Activated CD8-positive, alpha-beta memory T cell treated with anti-CD3 and anti-CD28 coated beads, Interleukin-2, amount 10 ng/mL, durations not matched to agents 7 days and 5 days (primary cell): Measurements from ENCODE around the gene KIF16B. TPM values are rescaled to one million over a fixed set of nuclear protein-coding genes. Genes with fewer than 3 reads are reported as not detected.

ENCODE experiments used
- ATAC-seq: fragments of 150-1000 bp; cut with Tn5 transposase; one replicate; pipeline ENCODE4 v1.10.0; 2021; ENCODE audit warnings: moderate library complexity
- CTCF ChIA-PET: fragments of 350-600 bp; sonication (Branson Sonifier 250); formaldehyde crosslinking; loops from one replicate; lab custom pipeline; 2021; ENCODE audit warnings: antibody characterized with exemption; lab: Charles Lee
- DNase-seq: peaks from one replicate; pipeline ENCODE4 v3.0.0-alpha.2; 2020
- H3K27ac Mint-ChIP-seq: one replicate; pipeline ENCODE4 v1.8.0; 2021; ENCODE audit warnings: mild to moderate bottlenecking, mixed read lengths
- H3K27me3 Mint-ChIP-seq: one replicate; pipeline ENCODE4 v1.8.0; 2021; ENCODE audit warnings: mixed read lengths
- H3K36me3 Mint-ChIP-seq: one replicate; pipeline ENCODE4 v1.8.0; 2021; ENCODE audit warnings: mild to moderate bottlenecking, mixed read lengths
- H3K4me1 Mint-ChIP-seq: one replicate; pipeline ENCODE4 v1.8.0; 2021; ENCODE audit warnings: mixed read lengths
- H3K4me3 Mint-ChIP-seq: one replicate; pipeline ENCODE4 v1.8.0; 2021; ENCODE audit warnings: mild to moderate bottlenecking, moderate library complexity, mixed read lengths
- H3K9me3 Mint-ChIP-seq: one replicate; pipeline ENCODE4 v1.8.0; 2022; ENCODE audit warnings: low read depth, mixed read lengths
- total RNA-seq, 2 experiments: library from RNA; stranded (reverse); gene quantifications; one replicate each; pipeline ENCODE4 v1.2.3, GENCODE V29; 2021

The KIF16B gene
- total RNA-seq, 2 experiments from 2014 or later = 3.0 to 4.1 TPM

DNA sequence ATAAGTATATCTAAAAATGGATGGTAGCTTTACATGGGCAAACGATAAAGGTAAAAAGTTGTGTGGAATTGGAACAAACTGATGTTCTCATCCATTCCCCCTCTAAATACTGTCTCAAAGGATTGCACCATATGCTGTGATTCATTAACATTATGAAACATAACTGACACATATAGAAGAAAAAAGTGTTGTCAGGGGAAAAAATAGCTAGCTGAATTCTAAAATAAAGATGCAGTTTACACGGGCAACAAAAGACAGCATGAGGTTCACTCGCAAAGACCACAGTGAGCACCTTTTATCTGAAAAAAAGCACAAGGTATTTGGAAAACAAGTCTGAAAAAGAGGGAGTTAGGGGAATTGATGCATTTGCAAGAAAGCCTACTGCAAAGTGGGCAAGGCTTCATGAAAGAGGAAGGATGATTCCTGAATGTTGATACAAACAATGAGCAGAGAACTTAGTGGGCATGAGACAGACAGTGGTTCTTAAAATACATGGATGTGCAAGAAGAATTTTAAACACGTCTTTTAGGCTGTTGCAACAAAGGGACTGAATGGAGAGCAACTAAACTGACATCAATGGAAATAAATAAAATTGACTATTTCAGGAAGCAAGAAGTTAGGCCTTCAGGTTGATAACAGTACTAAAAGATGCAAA, 280.9 kb downstream of the KIF16B start:
- H3K27ac Mint-ChIP-seq = no peak overlapping the region
- no peaks in the 10 kb centered on the region for H3K4me1 Mint-ChIP-seq
- no peak for DNase-seq
- H3K36me3 Mint-ChIP-seq = no peaks in the 10 kb centered on the region
- no peaks in the 10 kb centered on the region for H3K9me3 Mint-ChIP-seq
- no peak overlapping the region for H3K4me3 Mint-ChIP-seq
- CTCF ChIA-PET = no interaction called here
- ATAC-seq = no peak
- H3K27me3 Mint-ChIP-seq = no peaks in the 10 kb centered on the region

DNA sequence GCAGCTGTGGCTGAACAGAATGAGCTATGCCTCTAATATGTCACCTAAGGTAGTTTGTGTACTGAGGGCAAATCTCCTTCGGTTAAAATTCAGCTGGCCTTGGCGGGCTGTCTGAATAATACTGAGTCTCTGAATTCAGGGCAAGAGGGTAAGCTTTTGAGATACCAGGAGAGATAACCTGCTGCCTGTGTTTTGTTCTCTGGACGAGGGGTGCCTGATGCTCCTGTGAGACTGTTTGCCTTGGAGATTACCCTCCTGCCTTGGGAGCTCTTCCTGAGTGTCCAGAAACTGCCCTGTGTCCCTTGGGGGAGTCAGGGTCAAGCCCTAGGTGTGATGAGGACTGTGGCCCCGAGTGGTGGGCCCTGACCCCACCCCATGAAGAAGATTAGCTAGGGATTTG, 282.9 kb downstream of the KIF16B start:
- ATAC-seq = no peak
- no peaks in the 10 kb centered on the region for H3K36me3 Mint-ChIP-seq
- H3K27me3 Mint-ChIP-seq = no peaks in the 10 kb centered on the region
- CTCF ChIA-PET = no interaction called here
- H3K9me3 Mint-ChIP-seq = no peaks in the 10 kb centered on the region
- no peak overlapping the region for H3K4me3 Mint-ChIP-seq
- no peak overlapping the region for H3K27ac Mint-ChIP-seq
- no peak for DNase-seq
- no peaks in the 10 kb centered on the region for H3K4me1 Mint-ChIP-seq

DNA sequence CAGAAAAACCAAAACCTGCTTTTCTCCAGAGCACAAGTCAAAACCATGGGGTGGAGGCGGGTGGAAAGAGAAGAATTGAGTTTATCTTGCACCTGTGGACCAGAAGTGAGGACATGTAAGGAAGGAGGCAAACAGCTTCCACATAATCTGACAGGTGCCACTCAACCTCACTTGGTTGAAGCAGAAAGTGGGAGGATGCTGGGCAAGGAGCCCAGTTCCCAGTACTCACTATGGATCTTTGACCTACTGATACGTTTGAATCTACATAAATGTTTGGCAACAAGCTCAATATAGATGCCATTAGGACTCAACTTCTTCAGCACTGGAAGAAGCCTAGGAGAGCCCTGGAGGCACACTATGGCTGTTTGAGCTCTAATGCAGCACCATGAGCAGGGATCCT, 285.5 kb downstream of the KIF16B start:
- ATAC-seq (no peak), DNase-seq (no peak)
- H3K36me3 Mint-ChIP-seq = no peaks in the 10 kb centered on the region
- CTCF ChIA-PET = no interaction called here
- H3K4me1 Mint-ChIP-seq = no peaks in the 10 kb centered on the region
- H3K27me3 Mint-ChIP-seq = no peaks in the 10 kb centered on the region
- no peak overlapping the region for H3K4me3 Mint-ChIP-seq
- H3K9me3 Mint-ChIP-seq = no peaks in the 10 kb centered on the region
- H3K27ac Mint-ChIP-seq = no peak overlapping the region

DNA sequence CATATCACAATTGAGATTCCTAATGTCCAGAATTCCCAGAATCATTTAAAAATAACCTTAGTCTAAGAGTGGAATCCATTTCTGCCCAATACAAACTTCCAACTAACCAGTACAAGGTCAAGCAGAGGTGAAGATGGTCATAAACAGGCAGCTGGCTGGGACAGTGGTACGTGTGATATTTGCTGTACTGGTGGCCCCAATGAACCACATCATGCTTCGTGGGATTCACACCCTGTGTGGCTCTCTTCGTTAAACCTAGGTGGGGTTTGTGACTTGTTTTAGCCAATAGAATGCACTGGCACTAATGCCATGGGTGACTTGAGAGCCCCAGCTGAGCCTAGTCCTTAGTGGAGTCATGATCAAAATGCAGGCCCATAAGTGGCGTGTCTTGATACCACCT, 286.6 kb downstream of the KIF16B start:
- Mint-ChIP-seq H3K27me3 (no peaks in the 10 kb centered on the region), H3K4me3 (no peak overlapping the region), H3K9me3 (no peaks in the 10 kb centered on the region), H3K4me1 (no peaks in the 10 kb centered on the region), H3K27ac (no peak overlapping the region), H3K36me3 (no peaks in the 10 kb centered on the region)
- CTCF ChIA-PET = no interaction called here
- ATAC-seq (no peak), DNase-seq (no peak)

DNA sequence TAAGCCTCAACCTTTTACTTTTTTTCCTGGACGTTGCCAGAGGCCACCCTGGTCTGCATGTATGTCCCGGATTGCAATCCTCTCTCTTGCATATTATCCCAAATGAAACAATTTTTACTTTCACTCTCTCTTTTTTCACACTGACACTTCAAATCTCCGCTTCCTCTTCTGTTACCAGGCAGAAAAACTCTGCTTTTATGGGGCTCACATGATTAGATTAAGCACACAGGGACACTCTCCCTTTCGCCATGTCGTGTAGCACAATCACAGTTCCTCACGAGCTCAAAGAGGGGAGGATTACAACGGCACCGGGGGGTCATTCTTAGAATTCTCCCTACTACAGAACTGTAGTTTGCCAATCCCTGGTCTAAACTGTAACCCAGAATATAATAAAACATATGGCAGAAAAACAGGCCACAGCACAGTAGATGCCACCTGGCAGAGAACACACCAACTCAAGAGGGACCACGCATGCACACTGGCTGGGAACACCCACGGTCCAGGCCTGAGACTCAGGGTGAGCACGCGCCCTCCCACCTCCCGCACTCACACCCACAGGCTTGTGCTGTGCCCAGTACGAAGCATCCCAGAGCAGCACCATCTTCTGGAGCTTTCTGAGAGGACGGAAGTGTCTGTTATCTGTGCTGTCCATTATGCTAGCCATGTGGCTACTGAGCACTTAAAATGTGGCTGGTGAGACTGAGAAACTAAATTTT, 288.7 kb downstream of the KIF16B start:
- CTCF ChIA-PET = no interaction called here
- no peaks in the 10 kb centered on the region for H3K9me3 Mint-ChIP-seq
- no peaks in the 10 kb centered on the region for H3K4me1 Mint-ChIP-seq
- no peak for ATAC-seq
- no peaks in the 10 kb centered on the region for H3K27me3 Mint-ChIP-seq
- H3K27ac Mint-ChIP-seq = no peak overlapping the region
- H3K4me3 Mint-ChIP-seq = no peak overlapping the region
- no peaks in the 10 kb centered on the region for H3K36me3 Mint-ChIP-seq
- DNase-seq = no peak

DNA sequence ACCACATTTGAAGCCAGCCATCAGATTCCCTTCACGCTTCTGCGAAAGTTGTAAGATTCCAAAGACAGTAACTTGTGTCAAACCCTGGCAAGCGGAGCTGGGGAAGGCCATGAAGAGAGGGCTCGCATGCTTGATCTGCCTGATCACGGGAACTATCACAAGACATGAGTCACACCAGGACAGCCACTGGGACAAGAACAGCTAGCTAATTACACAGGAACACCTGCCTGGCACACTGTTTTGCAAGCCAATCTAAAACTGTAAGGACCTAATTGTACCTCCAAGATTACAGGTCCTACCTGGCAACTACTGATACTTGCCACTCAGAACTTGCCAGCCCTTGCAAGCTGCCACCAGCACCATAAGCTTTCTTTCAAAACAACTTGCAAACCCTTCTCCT, 289.3 kb downstream of the KIF16B start:
- Mint-ChIP-seq H3K4me1 (no peaks in the 10 kb centered on the region), H3K4me3 (no peak overlapping the region), H3K27me3 (no peaks in the 10 kb centered on the region), H3K27ac (no peak overlapping the region), H3K36me3 (no peaks in the 10 kb centered on the region), H3K9me3 (no peaks in the 10 kb centered on the region)
- DNase-seq = no peak
- CTCF ChIA-PET = no interaction called here
- no peak for ATAC-seq

DNA sequence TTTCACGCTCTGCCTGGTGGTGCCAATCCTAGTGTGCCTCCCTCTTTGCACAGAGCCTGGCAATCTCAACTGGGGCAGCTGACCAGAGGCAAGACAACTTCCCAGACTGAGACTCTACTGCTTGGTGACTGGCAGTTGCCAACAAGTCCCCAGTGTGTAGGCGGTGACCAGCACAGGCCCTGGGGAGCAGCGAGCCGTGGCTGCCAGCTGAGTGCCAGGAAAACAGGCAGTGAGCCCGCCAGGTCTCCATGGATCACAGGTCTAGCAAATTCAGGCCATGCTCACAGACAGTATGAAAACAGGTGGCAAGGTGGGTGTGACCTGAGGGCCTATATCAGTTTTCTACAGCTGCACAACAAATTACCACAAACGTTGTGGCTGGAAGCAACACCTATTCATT, 289.9 kb downstream of the KIF16B start:
- Mint-ChIP-seq H3K9me3 (no peaks in the 10 kb centered on the region), H3K4me3 (no peak overlapping the region), H3K36me3 (no peaks in the 10 kb centered on the region), H3K4me1 (no peaks in the 10 kb centered on the region), H3K27ac (no peak overlapping the region), H3K27me3 (no peaks in the 10 kb centered on the region)
- CTCF ChIA-PET = no interaction called here
- DNase-seq (no peak), ATAC-seq (no peak)

DNA sequence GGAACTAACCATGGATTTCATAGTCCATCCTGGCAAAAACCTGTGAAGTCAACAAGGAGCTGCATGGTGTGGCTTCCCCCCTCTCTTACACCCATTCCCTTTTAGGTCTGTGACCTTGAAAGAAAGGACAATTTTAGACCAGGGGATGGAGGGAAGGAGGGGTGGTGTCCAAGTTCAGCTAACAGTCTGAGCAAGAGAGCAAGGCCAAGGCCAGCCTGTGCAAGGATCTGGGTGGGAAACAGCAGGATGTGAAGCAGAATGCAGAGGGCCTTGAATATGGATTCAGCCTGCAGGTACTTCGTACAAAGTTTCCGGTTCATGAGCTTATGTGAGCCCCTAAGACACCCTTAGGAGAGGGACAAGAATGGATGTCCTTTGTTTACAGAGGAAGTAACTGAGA, 293.0 kb downstream of the KIF16B start:
- ATAC-seq (no peak), DNase-seq (no peak)
- Mint-ChIP-seq H3K27ac (no peak overlapping the region), H3K4me1 (no peaks in the 10 kb centered on the region), H3K27me3 (no peaks in the 10 kb centered on the region), H3K36me3 (no peaks in the 10 kb centered on the region), H3K9me3 (no peaks in the 10 kb centered on the region), H3K4me3 (no peak overlapping the region)
- CTCF ChIA-PET = no interaction called here

DNA sequence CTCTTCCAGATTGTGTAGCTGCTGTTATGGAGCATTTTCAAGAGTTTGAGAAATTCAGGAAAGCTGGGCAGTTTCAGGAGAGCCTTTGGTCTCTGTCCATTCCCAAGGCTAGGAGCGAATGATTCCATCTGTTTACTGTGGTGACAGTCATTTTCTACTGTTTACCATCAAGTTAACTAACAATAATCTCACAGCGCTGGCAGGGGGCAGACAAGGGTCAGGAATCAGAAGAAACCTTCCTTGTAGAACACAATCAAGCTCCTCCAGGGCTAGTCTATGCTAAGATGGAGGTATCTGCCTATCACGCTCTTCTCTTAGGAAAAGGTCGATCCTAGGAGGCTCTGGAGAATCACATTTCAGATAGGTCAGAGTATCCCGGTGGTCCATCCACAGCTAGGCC, 293.9 kb downstream of the KIF16B start:
- Mint-ChIP-seq H3K36me3 (no peaks in the 10 kb centered on the region), H3K27ac (no peak overlapping the region), H3K27me3 (no peaks in the 10 kb centered on the region), H3K9me3 (no peaks in the 10 kb centered on the region), H3K4me1 (no peaks in the 10 kb centered on the region), H3K4me3 (no peak overlapping the region)
- CTCF ChIA-PET = no interaction called here
- ATAC-seq (no peak), DNase-seq (no peak)

DNA sequence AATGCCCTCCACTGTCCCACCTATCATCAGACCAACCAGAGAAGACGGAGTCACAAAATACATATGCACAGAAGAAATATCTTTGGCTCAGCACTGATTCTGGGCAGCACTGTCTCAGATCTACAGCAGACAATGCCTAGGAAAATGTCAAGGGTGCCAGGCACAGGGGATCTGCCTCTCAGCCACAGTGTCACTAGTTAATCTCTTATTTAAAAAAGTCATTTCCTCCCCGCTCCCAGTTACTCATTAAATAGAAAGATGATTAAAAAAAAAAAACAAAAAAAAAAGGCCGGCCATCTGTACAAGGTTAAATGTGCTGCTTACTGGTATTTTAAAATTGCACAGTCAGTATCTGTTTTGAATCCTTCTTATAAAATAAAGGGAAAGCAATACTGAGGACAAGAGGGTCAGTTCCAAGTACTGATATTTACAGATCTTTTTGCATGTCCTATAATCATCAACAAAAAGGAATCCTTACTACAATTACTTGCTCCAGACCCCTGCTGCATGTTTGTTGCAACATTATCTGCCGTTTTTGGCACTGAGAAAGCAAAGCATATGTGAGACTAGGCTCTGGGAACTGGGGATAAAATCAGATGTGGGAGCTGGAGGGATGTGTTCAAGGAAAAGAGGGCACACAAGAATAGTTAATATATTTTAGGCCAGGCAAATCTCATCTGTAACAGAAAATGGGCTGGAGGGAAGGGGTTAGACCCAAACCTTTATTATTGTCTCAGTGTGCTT, 299.3 kb downstream of the KIF16B start:
- Mint-ChIP-seq H3K9me3 (peaks cover 2% of the 10 kb centered on the region), H3K4me1 (no peaks in the 10 kb centered on the region), H3K4me3 (no peak overlapping the region), H3K27me3 (no peaks in the 10 kb centered on the region), H3K27ac (no peak overlapping the region), H3K36me3 (no peaks in the 10 kb centered on the region)
- CTCF ChIA-PET = no interaction called here
- ATAC-seq (no peak), DNase-seq (no peak)

DNA sequence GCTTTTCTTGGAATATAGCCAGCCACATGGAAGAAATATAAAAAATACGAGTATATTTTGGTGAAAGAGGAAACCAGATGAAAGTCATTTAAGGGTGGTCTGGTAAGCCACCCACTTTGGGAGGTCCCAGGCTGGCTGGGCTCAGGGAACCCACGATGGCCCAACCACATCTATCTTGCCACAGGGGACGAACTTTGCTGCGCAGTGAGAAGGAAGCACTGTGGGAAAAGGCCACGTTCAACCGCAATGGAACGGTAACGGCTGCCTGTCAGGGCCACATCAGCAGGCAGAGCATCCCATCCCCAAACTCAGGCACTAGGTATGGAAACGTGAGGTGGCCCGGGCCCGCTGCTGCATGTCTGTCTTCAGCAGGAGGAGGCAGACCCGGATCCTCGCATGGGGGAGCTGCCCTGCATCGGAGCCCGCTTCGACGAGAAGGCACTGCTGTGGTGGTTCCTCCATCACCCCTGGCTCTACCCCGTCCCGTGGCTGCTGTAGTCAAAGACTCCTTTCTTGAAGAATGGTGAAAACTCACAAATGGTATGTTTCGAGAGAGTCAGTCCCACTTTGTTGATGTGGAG, 300.4 kb downstream of the KIF16B start:
- no peaks in the 10 kb centered on the region for H3K4me1 Mint-ChIP-seq
- H3K27me3 Mint-ChIP-seq = no peaks in the 10 kb centered on the region
- ATAC-seq (no peak), DNase-seq (no peak)
- CTCF ChIA-PET = no interaction called here
- no peaks in the 10 kb centered on the region for H3K36me3 Mint-ChIP-seq
- no peak overlapping the region for H3K27ac Mint-ChIP-seq
- peaks cover 2% of the 10 kb centered on the region for H3K9me3 Mint-ChIP-seq
- no peak overlapping the region for H3K4me3 Mint-ChIP-seq

DNA sequence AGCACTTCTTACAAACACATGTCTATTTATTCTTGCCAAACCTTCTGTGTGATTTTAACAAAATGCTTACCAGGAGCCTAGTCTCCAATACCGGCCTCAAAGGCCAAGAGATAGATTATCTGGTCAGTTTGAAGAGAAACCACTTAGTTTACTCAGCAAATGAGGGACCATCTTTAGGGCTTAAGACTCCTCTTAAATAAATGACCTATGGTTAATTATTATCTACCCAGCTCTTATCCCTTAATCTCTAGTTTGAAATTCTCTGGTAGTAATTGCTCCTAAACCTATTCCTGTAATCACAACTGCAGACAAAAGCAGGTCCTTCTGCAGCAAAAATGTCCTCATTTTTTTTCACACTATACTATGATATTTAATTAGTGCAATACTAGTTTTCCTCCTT, 301.8 kb downstream of the KIF16B start:
- H3K27me3 Mint-ChIP-seq = no peaks in the 10 kb centered on the region
- no peaks in the 10 kb centered on the region for H3K36me3 Mint-ChIP-seq
- H3K4me1 Mint-ChIP-seq = no peaks in the 10 kb centered on the region
- CTCF ChIA-PET = no interaction called here
- ATAC-seq (no peak), DNase-seq (no peak)
- H3K9me3 Mint-ChIP-seq = peaks cover 9% of the 10 kb centered on the region
- H3K27ac Mint-ChIP-seq = no peak overlapping the region
- no peak overlapping the region for H3K4me3 Mint-ChIP-seq

DNA sequence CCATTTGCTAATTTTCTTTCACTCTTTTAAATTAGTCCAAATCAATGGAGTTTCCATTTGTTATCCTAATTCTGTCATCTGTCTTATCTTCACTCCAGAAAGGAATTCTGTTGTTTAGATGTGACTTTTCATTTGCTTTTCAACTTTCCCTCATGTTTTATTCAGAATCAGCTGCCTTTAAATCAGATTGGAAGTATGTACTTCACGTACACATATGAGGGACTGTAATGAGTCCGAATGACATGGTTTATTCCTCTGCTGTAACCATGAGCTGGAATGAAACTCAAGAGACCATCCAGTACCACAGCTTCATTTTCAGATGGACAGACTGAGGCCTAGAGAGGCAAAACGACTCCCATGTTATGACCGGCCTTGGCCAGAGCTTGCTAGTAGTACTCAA, 302.3 kb downstream of the KIF16B start:
- no peak overlapping the region for H3K27ac Mint-ChIP-seq
- CTCF ChIA-PET = no interaction called here
- H3K36me3 Mint-ChIP-seq = no peaks in the 10 kb centered on the region
- no peak for ATAC-seq
- no peaks in the 10 kb centered on the region for H3K4me1 Mint-ChIP-seq
- DNase-seq = no peak
- H3K9me3 Mint-ChIP-seq = peaks cover 11% of the 10 kb centered on the region
- no peaks in the 10 kb centered on the region for H3K27me3 Mint-ChIP-seq
- H3K4me3 Mint-ChIP-seq = no peak overlapping the region
